Gastroesophageal sphincter (tissue), 3 donors: ENCODE results near the gene SLC4A2.

Experiments
- CTCF ChIP-seq, 4 experiments: fragments of 200-600 bp in 2 of 4; fragments of 450-650 bp in 2 of 4; sonication (generic) in 1 of 4; IDR thresholded peaks; one replicate each; pipeline ENCODE4 v1.5.1; 2017 to 2019; ENCODE audit warnings: antibody characterized with exemption in 4 of 4, mild to moderate bottlenecking in 2 of 4, moderate library complexity in 2 of 4
- EP300 ChIP-seq: sonication (generic); formaldehyde crosslinking; IDR thresholded peaks from one replicate; pipeline ENCODE4 v1.6.1; 2017; ENCODE audit warnings: antibody characterized with exemption, mild to moderate bottlenecking
- POLR2A ChIP-seq, 2 donors: fragments of 450-650 bp; IDR thresholded peaks; one replicate each; pipeline ENCODE4 v1.6.1; 2017; ENCODE audit warnings: antibody characterized with exemption in 2 of 2, mild to moderate bottlenecking in 2 of 2, moderate library complexity in 1 of 2
- POLR2AphosphoS5 ChIP-seq: sonication (generic); formaldehyde crosslinking; IDR thresholded peaks from one replicate; pipeline ENCODE4 v1.6.1; 2017; ENCODE audit warnings: antibody characterized with exemption

DNA sequence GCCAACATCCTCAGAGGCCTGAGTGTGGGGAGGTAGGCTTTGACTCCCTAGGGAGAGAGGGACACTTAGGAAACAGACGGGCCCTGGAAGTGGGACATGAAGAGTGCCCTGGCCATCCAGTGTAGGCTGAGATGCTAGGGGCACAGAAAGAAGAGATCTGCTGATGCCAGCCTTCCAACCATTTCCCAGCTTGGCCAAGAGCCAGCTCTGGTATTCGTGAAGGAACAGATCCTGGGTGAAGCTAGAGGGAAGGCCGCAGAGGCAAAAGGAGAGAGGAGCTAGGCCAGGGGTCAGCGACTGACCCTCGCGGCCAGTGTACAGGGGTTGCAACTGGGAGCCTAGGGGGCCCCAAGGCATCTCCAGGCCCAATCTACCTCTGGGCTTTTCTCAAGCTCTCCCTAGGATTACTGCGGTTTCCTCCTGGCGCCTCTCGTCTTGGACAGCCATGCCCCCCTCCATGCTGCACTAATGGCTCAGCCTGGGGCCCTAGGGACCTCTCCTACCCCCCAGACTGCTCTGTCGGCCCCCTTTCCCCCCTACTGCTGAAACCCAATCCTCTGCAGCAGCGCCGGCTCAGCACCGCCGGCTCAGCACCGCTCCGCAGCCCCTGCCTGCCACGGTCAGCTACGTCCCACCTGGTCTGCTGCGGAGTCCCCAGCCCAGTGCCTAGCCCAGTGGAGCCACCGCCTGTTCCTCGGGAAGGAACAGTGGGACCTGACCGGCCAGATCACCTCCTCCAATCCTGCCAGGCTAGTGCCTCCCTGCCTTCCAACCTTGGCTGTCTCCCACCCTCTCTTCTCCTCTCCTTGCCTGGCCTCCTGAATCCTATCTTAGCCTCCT, 11.2 kb upstream of the SLC4A2 start, which contains the start of gene ASIC3:
- TF ChIP-seq CTCF (IDR thresholded peaks at IDR 0.05): no peak
- no peak for TF ChIP-seq POLR2AphosphoS5
- TF ChIP-seq EP300: no peak
- TF ChIP-seq POLR2A (IDR thresholded peaks at IDR 0.05): no peak
